MCF 10A (cell line): ENCODE results near the gene PKP4. TPM values are rescaled to one million over a fixed set of nuclear protein-coding genes. Genes with fewer than 3 reads are reported as not detected.

Source experiments
- BruUV-seq: library from RNA; stranded (reverse); fragments of 400-500 nt; replicated peaks from 2 replicates; lab custom pipeline; 2021; lab: Mats Ljungman, UMichigan
- CTCF ChIA-PET: fragments of 300-600 bp; sonication (Branson Sonifier 250); formaldehyde crosslinking; extraction: SDS; loops from one replicate; lab custom pipeline; 2021; ENCODE audit warnings: antibody characterized with exemption, inconsistent platforms; lab: Yijun Ruan, JAX
- POLR2A ChIA-PET: fragments of 300-600, 350-650 bp; sonication (Branson Sonifier 250); formaldehyde crosslinking; extraction: SDS; loops from one replicate; lab custom pipeline; 2020; ENCODE audit warnings: antibody characterized with exemption, inconsistent platforms; lab: Yijun Ruan, JAX
- DNase-seq: peaks from one replicate; pipeline ENCODE4 v3.0.0-alpha.2; 2018; ENCODE audit not compliant: unreplicated experiment
- H3K27ac Mint-ChIP-seq: one replicate; pipeline ENCODE4 v1.8.0; 2022; ENCODE audit warnings: mild to moderate bottlenecking, low read depth, mixed read lengths; ENCODE audit not compliant: unreplicated experiment
- H3K27me3 Mint-ChIP-seq: one replicate; pipeline ENCODE4 v1.8.0; 2022; ENCODE audit warnings: mixed read lengths; ENCODE audit not compliant: insufficient read depth, unreplicated experiment
- H3K36me3 Mint-ChIP-seq: one replicate; pipeline ENCODE4 v1.8.0; 2022; ENCODE audit warnings: mild to moderate bottlenecking, moderate library complexity, mixed read lengths; ENCODE audit not compliant: insufficient read depth, unreplicated experiment
- H3K4me1 Mint-ChIP-seq: one replicate; pipeline ENCODE4 v1.8.0; 2022; ENCODE audit warnings: mixed read lengths; ENCODE audit not compliant: insufficient read depth, unreplicated experiment
- H3K4me3 Mint-ChIP-seq: one replicate; pipeline ENCODE4 v1.8.0; 2022; ENCODE audit warnings: mild to moderate bottlenecking, moderate library complexity, mixed read lengths; ENCODE audit not compliant: unreplicated experiment
- H3K9me3 Mint-ChIP-seq: one replicate; pipeline ENCODE4 v1.8.0; 2022; ENCODE audit warnings: mixed read lengths; ENCODE audit not compliant: unreplicated experiment
- CTCF ChIP-seq: fragments of 200-600 bp; IDR thresholded peaks from one replicate; pipeline ENCODE4 v1.8.0; 2022; ENCODE audit warnings: antibody characterized with exemption, mild to moderate bottlenecking; ENCODE audit not compliant: unreplicated experiment
- intact Hi-C: fragments of 100-400 bp; cut with micrococcal nuclease; formaldehyde crosslinking; loops from 2 replicates; pipeline ENCODE4 v1.14.1; 2022
- total RNA-seq: library from RNA; stranded (reverse); gene quantifications from 2 replicates; pipeline ENCODE4 v1.2.3, GENCODE V29; 2022

The PKP4 gene
- total RNA-seq, 1 experiment from 2014 or later, result 63.7 TPM

GRCh38 chr2:158505448-158505934 lies 48.7 kb downstream of the PKP4 start:
- POLR2A ChIA-PET, result interaction anchor here (0.9 to 1.8 kb wide), 8 partner anchors 8 to 95 kb away, joined by 3 to 9 read pairs (median 4); no protein-coding TSS in a partner anchor
- Mint-ChIP-seq H3K27me3 (no peaks in the 10 kb centered on the region), H3K4me1 (peaks cover 32% of the 10 kb centered on the region), H3K4me3 (no peak overlapping the region), H3K9me3 (no peaks in the 10 kb centered on the region), H3K27ac (peak overlapping the region; percentile 96), H3K36me3 (peaks cover 5% of the 10 kb centered on the region)
- BruUV-seq, result no TSS peak
- CTCF ChIA-PET, result interaction anchor here (0.7 to 1.3 kb wide), 3 partner anchors 24 to 471 kb away, joined by 3 to 5 read pairs (median 4); no protein-coding TSS in a partner anchor
- DNase-seq, result peak; percentile 54
- intact Hi-C loops, result no loop called here
- TF ChIP-seq CTCF, result no peak

GRCh38 chr2:158507141-158507540 lies 50.4 kb downstream of the PKP4 start:
- Mint-ChIP-seq H3K4me3 (no peak overlapping the region), H3K4me1 (peaks cover 28% of the 10 kb centered on the region), H3K27ac (peak overlapping the region; percentile 42), H3K27me3 (no peaks in the 10 kb centered on the region), H3K36me3 (peaks cover 5% of the 10 kb centered on the region), H3K9me3 (no peaks in the 10 kb centered on the region)
- TF ChIP-seq CTCF, result no peak
- BruUV-seq, result no TSS peak
- DNase-seq, result peak; percentile 23
- ChIA-PET POLR2A (no interaction called here), CTCF (interaction anchor here (0.6 kb wide), 1 partner anchor 17 kb away, joined by 3 read pairs; no protein-coding TSS in a partner anchor)
- intact Hi-C loops, result no loop called here

- CTCF ChIA-PET, result interaction anchor here (0.6 kb wide), 2 partner anchors 17 to 1581 kb away, joined by 3 read pairs; no protein-coding TSS in a partner anchor
- no peak for TF ChIP-seq CTCF
- intact Hi-C loops, result no loop called here
- DNase-seq, result no peak
- Mint-ChIP-seq H3K27me3 (no peaks in the 10 kb centered on the region), H3K27ac (no peak overlapping the region), H3K36me3 (peaks cover 5% of the 10 kb centered on the region), H3K4me1 (peaks cover 28% of the 10 kb centered on the region), H3K9me3 (no peaks in the 10 kb centered on the region), H3K4me3 (no peak overlapping the region)
- BruUV-seq, result no TSS peak
- POLR2A ChIA-PET, result interaction anchor here (0.6 to 0.7 kb wide), 2 partner anchors 11 to 55 kb away, joined by 3 read pairs; no protein-coding TSS in a partner anchor
Observed at GRCh38 chr2:158507679-158508078, 50.9 kb downstream of the PKP4 start.

- Mint-ChIP-seq H3K27ac (peak overlapping the region; percentile 31), H3K9me3 (no peaks in the 10 kb centered on the region), H3K27me3 (no peaks in the 10 kb centered on the region), H3K4me3 (no peak overlapping the region), H3K4me1 (peaks cover 29% of the 10 kb centered on the region), H3K36me3 (peaks cover 10% of the 10 kb centered on the region)
- no TSS peak for BruUV-seq
- ChIA-PET POLR2A (no interaction called here), CTCF (interaction anchor here (0.6 kb wide), 2 partner anchors 257 to 326 kb away, joined by 4 to 5 read pairs; no protein-coding TSS in a partner anchor)
- no peak for TF ChIP-seq CTCF
- intact Hi-C loops, result no loop called here
- DNase-seq, result no peak
Observed at GRCh38 chr2:158509928-158510797, 53.4 kb downstream of the PKP4 start.
